Measurements from ENCODE around the gene SEL1L3. TPM values are rescaled to one million over a fixed set of nuclear protein-coding genes. Genes with fewer than 3 reads are reported as not detected.
"Not testable (repeated sequence)": the region's sequence is repeated elsewhere in the genome, so short reads cannot be mapped to it uniquely, and the experiment has no call there.

Gene SEL1L3
- 164 and 167 TPM in 2 replicates for total RNA-seq (2014; rRNA removed; shearing (Covaris generic))

DNA sequence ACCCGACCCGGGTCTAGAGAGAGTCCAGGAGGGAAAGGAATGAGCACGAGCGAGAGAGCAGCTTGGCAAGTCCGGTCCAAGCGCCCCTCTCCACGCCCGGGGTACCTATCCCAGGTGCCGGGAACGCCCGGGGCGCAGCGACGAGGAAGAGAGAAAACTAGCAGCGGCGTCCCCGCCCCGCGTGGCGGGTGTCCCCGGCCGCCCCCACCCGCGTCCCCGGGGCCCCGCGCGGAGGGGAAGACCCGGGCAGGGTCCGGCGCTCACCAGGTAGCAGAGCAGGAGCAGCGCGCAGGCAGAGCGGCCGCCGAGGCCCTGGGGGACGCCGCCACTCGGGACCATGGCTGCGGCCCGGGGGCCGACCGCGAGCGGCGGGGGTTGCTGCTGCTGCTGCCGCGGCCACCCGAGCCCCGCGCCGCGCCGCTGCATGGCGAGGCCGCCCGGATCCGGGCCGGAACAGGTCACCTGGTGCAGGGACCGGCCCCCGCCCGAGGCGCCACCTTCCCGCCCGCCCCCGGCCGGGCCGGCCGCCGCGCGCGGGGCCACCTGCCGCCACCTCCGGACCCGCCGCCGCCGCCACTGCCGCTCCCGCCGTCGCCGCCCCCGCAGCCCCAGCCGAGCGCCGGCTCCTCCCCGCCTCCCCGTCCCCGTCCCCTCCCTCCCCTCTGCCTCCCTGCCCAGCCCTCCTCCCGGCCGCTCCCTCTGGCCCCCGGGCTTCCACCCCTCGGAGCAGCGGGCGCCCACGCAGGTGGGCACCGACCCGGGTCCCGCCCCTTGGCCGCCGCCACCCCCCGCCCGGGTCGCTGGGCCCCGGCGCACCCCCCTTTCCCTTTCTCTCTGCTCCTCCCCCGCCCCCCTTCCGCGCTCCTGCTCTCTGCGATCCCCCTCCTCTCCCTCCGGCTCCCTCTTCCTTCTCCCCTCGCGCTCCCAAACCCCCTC lies at the start of gene SEL1L3:
Gene SEL1L3 (minus strand): TSS at position 578 of the 936 bp plus-strand sequence. CDS start 152 bp downstream, at position 426.
- DNase-seq (ENCODE audit: low spot score) = no peak

DNA sequence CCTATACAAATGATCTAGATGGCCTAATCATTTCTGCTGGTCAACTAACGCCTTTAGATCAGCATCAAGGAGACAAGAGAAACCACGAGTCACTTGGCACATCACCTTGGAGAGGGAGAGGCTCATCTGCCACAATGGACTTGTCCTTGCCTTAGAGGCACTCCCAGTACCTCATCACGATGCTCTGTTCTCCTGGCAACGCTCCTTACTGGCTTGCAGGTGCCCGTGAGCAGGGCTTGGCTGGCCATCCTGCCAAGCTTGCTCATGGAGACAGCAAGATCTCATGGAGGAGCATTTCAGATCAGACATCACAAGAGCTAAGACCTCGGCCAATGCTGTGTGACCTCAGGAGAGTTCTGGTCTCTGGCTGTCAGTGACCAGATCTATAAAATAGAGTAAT lies 48.6 kb upstream of the SEL1L3 start:
- no peak for DNase-seq (ENCODE audit: low spot score)

DNA sequence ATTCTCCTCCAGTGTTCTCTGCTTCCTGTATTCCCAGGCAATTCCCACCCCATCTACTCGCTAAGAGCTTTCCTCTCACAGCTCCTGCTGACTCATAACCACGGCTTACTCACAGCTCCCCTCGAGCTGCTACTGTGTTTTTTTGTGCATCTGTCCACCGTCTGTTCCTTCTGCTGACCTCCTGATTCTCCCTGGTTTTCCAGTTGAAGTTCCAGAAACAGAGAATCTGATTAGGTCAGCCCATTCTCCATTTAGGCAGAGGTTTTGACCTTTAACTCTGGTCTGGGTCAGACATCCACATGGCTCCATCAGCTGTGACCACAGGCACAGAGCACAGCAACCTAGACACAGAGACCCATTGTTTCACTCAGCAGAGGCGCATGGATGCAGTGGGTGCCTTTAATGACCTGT lies 45.7 kb upstream of the SEL1L3 start:
- DNase-seq (ENCODE audit: low spot score) = peak; percentile 89

DNA sequence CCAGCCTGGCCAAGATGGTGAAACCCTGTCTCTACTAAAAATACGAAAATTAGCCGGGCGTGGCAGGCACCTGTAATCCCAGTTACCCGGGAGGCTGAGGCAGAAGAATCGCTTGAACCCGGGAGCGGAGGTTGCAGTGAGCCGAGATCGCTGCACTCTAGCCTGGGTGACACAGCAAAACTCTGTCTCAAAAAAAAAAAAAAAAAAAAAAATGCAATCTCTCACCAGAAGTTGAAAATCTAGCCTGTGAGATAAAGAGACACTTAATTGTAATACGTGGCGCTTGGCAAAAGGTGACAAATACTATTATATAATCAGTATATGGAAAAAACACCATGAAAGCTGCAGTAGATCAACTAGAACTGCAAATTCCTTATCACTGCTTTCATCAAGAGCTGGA lies 43.3 kb upstream of the SEL1L3 start:
- DNase-seq (ENCODE audit: low spot score) = not testable (repeated sequence)

DNA sequence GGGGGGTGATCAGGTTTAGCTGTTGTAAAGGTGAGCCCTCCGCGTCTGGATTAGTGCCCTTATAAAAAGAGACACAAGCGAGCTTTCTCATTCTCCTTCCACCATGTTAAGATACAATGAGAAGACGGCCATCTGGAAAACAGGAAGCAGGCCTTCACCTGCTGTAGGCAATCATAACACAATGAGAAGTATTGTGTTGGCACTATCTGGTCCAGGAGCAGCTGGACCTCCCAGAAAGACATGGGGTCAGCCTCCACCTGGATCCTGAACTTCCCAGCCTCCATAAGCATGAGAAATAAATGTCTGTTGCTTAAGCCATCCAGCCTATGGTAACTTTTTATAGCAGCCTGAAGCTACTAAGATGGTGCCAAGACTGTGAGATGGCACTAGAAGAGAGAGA lies 42.6 kb upstream of the SEL1L3 start:
- DNase-seq (ENCODE audit: low spot score) = no peak

DNA sequence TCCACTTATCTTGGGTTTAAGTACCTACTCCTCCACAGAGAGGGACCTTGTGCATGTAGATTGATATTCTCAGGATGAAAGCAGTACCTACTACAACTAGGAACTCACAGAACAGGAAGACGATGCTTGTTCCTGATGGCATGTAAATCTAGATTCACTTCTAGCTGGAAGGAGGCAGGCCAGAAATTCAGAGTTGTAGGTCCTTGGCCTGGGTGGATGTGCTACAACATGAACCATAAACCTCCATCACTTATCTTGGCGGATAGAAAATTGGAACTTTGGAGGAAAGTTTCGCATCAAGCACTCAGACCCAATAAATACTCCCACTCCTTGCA lies 41.9 kb upstream of the SEL1L3 start:
- no peak for DNase-seq (ENCODE audit: low spot score)

DNA sequence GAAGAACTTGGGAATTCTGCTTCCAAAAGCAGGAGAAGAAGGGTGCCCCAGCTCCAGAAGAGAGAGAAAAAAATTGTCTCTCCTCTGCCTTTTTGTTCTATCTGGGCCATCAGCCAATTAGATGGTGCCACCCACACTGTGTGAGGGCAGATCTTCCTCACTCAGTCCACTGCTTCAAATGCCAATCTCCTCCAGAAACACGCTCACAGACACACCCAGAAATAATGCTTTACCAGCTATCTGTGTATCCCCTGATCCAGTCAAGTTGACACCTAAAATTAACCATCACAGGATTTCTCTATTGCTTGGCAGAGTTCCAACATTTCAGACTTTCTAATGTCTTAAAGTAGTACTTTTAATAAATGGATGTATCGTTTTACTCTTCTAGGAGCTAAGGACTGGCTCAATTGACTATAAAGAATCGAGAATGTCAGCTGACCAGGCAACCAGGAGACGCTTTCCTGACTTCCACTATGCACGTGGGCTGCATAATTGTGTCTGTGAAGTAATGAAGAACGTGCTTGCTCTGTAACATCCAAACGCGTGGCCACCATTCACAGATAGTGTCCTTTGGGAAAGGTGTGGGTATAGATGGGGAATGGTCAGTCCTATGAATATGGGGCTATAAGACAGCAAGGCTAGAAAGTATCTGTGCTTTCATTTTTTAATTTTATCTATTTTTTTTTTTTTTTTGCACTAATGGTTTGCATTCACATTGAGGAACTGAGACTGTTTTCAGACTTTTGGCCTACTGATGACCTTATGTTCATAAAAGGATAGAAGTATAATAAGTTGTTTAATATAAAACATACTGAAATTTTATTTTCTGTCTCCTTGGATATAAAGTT lies 41.3 kb upstream of the SEL1L3 start:
- DNase-seq (ENCODE audit: low spot score) = no peak

DNA sequence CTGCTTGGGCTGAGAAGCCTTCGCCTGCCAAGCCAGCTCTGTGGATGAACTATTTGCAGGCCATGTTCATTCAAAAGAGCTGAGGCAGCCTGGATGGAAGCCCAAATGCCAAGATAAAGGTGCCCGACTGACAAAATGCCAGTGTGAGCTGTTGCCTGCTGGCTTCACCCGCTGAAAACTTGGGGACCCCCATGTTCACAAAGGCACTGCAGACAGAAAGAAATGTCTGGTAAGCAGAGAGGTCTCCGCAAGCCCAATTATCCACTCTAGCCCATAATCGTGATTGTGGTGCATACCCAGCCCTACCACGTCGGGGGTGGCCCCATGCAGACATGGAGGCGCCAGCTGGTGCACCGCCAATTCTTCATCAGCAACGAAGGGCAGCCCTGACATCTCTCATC lies 38.2 kb upstream of the SEL1L3 start:
- DNase-seq (ENCODE audit: low spot score) = no peak

DNA sequence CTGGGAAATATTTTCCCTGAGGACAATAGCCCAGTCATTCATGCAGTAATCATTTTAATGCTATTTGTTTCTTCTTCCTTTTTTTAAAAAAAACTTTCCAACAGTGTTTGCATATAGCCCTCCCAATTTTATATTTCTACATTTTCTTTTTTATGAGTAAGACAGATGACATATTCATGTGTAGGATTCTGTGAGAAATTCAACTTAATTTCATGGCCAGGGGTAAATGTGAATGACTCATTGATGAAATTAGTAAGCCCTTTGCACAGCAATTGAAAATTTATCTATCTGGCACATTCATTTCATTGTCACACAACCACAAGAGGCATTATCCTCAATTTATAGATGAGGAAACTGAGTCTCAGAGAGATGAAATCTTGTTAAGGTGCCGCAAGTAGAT lies 37.5 kb upstream of the SEL1L3 start:
- no peak for DNase-seq (ENCODE audit: low spot score)

DNA sequence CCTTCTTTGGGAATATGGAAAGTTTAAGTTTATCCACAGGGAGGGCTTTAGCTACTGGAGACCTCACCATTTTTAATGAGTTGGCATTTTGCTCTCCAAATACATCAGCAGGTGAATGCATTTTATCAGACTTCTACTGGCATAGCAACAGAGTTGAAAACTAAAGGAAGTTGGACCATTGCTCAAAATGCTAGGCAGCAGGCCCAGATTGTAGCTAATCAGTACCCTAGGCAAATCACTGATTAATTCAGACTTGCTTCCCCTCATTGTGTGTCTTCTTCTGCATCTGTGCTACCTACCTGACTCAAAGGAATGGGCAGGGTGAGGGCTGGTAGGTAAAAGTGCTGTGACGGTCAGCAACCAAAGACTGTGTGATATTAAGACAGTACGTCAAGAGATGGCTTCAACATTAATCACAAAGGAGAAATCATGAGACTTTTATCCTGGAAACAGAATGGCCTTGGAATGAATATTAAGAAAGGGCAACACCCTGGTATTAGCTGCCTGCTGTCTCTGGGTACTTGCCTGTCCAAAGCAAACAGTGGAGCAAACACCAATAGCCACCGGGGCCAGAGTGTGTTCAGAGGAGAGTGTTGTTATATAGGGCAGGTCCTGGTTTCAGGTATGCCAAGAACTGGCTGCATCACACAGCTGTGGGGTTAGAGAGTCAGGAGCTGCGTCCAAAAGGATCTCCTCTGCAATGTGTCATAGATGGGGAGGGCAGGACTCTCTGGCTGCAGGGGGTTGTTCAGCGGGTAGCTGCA lies 34.2 kb upstream of the SEL1L3 start:
- no peak for DNase-seq (ENCODE audit: low spot score)

DNA sequence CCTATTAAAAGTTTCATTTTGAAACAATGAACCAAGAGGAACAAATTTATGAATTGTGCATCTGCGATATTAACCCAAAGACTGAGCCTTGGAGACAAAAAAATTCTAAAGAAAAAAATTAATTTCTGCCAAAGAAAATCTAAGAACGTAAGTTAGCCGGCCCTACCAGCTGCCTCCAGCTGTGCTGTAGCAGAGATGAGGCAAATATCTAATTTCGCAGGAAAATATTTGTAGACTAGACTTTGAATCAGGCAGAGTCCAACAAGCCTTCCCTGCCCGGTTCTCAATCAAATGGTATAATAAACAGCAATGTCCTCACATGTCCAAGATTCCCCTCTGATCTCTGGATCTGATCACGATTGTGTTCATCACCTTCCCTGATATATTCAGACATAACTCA lies 30.0 kb upstream of the SEL1L3 start:
- no peak for DNase-seq (ENCODE audit: low spot score)

DNA sequence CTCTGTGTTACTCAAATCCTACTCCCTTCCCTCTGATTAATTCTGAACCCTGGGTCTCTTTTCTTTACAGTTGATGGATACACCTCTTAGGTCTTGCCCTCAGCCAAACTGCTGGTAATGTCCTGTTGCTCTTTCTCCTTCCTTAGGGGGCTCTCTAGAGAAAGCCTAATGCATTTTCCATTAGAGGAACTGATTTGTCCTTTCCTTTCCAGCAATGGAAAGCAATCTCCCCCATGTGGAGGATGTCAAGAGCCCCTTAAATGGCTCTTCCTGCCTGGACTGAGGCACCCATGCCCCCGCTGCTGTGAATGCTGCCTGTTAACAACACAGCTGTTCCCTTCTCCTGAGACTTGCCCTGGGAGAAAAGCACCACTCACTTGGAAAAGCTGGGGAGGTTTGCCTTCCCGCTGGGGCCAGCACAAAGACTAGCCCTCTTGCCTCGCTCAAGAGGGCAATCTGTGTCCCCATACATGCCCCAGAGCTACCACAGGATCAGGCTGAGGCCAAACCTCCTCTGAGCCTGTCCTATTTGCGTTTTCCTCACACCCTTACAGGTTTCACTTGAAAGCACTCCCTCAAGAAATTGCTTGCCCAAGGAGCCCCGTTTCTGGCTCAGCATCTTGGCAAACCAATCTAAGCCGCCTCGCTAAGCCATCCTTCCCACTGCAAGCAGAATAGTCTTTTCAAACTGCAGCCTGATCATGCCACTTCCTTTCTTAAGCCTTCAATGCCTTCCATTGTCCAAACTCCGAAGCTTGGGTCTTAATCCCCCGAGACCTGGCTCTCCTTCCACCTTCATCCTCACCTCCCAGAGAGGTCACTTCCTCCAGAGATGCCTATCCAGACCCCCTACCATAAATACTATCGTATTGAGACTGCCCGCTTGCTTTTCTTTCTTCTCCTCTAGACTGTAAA lies 28.0 kb upstream of the SEL1L3 start:
- no peak for DNase-seq (ENCODE audit: low spot score)

DNA sequence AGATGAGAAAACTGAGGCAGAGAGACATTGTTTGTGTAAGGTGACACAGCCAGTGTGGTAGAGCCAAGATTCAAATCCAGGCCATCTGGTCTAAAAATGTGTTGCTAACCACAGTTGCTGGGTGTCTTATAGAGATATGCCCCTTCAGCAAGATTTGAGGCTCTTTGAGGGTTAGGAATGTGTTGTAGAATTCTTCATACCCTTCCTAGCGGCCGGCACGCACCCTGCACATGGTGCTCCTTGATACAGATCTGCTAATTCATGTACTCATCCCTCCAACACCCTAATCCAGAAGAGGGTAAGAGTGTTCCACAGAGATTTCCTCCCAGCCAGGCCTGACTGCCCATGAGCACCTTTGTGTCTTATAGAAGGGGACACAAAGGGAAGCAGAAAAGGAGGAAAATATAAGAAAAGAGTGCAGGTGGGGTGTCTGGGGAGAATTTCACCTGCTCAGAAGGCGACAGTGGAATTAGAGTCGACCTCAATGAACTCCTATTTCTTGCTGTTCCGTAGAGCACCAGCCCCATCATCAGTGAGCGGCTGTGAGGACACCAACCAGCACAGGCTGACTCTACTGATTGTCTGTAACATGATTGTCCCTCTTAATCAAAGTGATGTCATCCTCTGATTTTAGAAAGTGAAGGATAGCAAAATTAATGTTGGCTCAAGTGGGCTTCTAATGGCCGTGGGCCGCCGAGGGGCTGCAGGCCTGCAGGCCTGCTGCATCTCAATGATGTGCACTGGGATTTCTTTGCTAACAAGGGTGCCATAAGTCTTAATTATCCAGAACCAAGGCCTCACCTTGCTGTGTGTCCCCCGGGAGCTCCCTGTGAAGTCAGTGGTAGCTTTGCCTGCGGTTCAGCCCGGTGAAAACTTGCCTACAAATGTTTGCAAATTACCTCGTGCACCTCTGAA lies 27.1 kb upstream of the SEL1L3 start:
- DNase-seq (ENCODE audit: low spot score) = no peak

DNA sequence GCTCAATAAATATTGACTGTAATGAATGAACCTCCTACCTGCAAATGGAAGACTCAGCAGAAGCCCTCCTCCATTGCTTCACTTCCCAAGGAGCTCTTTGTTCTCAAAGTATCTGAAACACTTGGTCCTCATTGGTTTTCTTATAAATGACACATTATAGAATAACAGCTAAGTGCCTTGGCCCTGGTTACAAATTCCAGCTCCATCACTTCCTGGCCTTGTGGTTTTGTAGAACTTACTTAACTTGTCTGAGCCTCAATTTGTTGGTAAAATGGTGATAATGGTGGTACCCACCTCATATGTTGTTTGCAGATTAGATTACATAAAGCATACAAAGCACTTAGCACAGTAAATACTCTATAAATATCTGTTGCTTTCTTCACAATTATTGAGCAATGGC lies 26.0 kb upstream of the SEL1L3 start:
- peak; percentile 23 for DNase-seq (ENCODE audit: low spot score)

DNA sequence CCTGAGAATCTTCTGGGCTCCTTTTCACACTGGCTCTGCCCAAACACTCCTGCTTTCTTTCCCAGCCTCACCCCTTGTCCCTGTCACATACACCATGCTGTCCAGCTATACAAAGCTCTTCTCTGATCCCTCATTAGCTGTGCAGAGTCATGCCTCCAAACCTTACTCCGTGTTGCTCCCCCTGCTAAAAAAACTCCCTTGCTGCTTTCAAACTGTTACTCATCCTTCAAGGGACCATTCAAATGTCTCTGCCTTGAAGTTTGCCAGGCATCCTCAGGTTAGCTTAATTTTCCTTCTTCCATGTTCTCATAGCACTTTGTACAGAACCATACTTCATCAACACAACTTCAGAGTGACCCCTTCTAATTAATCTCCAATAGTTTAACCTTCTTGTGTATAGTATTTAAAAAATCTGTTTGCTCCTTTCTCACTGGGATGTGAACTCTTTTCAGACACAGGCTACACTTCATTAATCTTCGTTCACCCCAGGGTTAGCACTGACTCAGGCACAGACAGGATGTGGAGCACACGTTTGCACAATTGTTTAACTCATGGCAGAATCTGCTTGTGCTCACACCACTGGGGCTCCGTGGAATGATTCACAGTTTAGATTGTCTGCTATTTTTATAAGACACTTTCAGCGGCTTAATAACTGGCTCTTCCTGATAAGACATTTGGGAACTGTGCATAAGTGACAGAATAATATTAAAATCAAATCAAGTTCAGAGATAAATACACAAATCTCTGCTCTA lies 21.4 kb upstream of the SEL1L3 start:
- DNase-seq (ENCODE audit: low spot score) = peak; percentile 51

DNA sequence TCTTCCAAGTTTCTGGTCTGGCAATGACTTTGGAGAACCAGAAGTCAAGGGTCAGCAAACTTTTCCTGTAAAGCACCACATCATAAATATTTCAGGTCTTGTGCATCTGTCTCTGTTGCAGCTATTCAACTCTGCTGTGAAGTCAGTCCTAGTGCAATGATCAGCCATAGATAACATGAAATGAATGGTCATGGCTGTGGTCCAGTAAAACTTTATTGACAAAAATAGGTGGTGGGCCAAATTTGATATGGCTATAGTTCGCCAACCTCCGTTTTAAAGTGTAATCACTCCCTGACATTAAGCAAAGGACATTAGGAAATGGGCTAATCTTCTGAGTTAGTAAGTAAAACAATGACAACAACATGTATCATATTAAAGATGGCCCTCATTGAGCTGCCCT lies 20.8 kb upstream of the SEL1L3 start:
- DNase-seq (ENCODE audit: low spot score) = no peak

DNA sequence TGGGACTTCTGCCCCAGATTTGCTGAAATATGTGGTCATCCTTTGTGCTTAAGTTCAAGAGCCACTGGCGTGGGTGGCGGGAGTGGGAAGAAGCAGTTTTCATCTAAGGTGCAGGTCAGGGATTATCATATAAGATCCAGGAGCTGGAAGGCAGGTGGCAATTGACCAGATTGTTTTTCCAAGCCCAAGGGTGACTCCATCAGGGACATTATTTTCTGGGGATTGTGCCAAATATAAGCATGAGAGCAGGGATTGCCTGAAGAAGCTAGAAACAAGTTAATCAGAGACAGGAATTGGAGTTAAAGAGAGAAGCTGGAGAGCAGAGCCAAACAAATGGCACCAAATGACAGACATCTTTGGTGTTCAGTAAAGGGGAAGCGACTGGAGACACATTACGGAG lies 19.4 kb upstream of the SEL1L3 start:
- DNase-seq (ENCODE audit: low spot score) = no peak

DNA sequence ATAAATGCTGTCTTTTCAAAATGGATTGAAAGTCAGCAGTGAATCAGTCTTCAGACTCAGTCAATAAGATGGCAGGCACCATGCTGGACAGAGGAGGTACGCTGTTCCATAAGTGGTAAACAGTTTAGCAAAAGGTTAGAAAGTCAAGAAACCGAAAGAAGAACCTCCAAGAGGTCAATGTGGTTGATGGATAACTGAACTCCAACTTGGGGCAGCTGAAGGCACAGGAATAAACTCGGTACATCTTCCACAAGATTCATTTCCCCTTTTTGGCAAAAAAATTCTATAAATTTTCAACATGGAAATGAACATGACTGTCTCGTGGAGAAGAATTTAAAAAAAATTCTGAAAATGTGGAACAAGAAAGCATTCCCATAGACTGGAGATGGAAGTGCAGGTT lies 18.4 kb upstream of the SEL1L3 start:
- DNase-seq (ENCODE audit: low spot score) = no peak

DNA sequence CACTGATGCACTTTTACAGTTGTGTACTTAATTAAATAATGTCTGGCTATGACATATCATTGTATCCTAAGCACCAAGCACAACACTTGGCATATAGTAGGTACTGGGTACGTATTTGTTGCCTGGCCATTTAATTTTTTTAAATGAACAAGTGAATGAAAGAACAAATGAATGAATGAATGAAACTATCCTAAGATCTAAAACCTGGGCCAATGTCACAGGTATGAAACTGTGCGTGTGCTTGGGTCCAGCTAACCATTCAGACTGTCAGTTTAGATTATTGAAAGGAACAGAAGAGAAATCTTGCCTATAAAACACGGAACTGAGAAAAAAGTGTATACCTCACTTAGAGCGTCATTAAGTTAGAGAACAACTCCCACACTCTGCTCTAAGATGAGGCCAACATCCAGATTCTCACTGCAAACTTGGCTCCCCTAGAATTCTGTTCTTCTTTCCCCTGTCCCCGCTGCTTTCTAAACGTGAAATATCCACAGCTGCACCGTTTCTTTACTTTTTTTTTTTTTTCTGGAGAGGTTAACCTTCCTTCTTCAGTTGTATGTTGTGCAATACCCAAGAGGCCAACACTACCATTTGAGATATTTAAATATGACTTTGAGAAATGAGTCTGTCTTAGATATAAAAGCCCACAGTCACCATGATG lies 17.3 kb upstream of the SEL1L3 start:
- no peak for DNase-seq (ENCODE audit: low spot score)
